Activated CD8-positive, alpha-beta memory T cell treated with anti-CD3 and anti-CD28 coated beads for 24 hours (primary cell): ENCODE results near the gene B4GALNT1.

Experiments used
- DNase-seq: peaks from one replicate; pipeline ENCODE4 v3.0.0-alpha.2; 2020

The B4GALNT1 gene

DNA sequence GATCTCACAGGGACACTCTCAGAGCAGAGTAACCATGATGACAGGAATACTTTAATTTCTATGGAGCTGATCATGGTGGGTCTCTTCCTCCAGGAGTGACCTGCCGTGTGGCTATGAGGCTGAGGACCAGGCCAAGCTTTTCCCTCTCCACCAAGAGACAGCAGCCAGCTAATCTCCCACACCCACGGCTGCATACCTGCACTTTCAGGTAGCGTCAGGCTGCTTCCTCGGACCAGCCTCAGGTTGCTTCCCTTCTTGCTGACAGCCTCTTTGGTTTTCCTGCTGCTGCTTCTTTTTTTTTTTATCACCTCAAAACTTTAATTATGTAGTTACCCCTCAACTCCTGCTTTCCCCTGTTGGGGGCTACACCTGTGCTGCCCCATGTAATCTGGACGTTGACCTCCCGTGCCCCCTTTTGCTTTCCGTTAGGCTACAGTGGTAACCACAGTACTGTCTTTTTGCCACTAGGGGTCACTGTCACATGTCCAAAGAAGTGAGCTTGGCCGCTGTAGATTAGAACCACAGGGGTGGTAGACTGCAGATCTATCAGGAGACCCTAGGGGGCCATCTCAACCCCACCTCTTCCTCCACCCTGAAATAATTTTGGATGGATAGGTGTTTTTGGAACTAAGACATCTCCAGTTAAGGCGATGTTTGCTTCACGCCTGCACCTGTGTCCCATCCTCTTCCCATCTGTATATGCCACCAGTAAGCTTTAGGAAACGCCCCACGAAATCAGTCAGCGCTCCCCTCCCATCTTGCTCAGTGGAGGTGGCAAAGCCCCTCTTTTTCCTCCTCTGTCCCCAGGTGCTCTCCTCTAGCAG is 49.8 kb downstream of the B4GALNT1 start:
- peak; percentile 77 for DNase-seq

DNA sequence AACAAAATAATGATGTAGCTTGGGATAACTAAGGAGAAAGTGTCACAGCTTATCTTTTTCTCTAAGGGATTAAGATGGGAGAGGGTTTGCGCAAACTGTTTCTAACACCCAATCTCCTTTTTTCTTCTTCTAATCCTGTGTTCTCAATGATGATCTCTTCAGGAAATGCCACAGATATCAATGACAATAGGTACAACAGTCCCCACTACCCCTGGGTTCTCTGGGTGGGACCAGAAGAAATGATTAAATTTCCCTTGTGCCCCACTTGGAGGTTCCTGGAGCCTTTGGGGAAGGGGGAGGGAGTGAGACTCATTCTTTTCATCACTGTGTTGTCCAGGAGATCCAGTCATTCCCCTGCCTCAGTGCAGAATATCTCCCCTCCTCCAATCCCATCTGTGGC is 50.6 kb downstream of the B4GALNT1 start:
- DNase-seq = no peak

DNA sequence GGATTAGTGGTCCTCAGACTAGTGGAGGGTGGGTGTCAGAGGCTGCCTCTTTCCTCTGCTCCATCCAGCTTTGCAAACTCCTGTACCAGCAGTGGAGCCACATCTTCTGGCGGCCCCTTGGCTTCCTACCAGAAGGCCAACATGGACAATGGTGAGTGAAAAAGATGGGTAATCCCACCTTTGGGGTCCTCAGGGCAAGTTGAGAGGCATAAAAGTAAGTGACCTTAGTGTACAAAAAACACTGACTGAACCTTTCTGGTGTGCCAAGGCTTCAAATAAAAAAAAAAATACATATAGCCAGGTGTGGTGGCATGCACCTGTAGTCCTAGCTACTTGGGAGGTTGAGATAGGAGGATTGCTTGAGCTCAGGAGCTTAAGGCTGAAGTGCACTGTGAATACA is 51.2 kb downstream of the B4GALNT1 start:
- DNase-seq = no peak

DNA sequence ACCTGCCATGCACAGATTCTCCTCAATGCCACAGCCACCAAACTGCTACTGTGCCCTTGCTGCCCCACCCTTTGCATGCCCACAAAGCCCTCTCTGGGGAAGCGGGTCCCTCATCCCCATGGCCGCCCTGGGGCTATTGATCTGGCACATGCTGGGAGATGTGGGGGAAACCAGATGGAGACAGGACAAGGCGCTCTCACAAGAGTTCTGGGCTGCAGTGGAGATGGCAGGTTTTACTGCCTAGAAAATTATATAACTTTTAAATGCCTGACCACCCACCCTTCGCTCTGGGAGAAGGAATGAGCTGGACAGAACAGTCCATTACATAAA is 52.6 kb downstream of the B4GALNT1 start:
- no peak for DNase-seq

- no peak for DNase-seq
Measured at GRCh38 chr12:57579677-57580465, 53.1 kb downstream of the B4GALNT1 start.

DNA sequence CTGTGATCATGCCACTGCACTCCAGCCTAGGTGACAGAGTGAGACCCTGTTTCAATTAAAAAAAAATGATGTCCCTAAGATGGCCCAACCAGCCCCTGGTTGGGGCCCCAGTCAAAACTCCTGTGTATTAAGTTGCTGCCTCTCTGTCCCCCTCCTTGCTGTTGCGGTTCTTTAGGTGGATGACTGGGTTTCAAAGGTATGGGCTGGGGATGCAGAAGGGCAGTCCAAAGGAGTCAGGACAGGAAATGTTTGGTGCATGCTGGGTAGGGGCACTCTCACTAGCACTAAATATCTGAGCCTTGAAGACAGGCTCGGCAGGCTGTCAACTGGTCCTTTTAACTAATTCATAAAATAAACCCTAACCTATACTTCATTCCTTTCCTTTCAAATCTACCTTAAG is 54.0 kb downstream of the B4GALNT1 start:
- DNase-seq = no peak

DNA sequence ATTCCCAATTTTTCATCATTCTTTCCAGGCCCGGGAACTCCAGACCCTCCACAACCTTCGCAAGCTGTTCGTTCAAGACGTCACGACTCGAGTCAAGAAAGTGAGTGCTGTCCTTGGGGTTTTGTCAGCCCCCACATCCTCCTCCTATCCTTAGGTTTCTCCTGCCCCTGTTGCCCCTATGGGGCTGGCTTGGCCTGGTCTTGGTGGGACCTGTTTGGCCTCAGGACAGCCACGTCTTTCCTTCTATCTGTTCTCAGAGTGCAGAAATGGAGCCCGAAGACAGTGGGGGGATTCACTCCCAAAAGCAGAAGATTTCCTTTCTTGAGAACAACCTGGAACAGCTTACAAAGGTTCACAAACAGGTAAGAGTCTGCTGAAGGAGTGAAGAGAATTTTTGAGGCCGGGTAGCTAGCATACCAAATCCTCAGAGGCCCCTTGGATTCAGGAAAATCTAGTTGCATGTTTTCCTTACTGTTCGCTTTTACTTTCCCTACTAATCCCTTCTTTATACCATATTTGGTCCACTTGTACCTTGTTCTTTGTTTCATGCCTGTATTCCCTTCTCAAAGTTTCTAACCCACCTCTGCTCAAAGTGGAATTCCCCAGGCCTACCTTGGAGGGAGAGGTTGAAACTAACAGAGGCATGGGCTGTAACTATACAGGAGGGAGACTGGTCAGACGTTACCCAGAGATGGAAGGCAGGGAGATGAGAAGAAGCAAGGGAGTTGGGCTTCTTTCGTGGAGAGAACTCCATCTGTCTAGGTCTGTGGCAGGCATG is 54.8 kb downstream of the B4GALNT1 start:
- DNase-seq = no peak

- DNase-seq = no peak
Measured at GRCh38 chr12:57576613-57577160, 56.3 kb downstream of the B4GALNT1 start.
